GM12874 (cell line): Measurements from ENCODE around the gene B4GALT3.

Experiments
- CTCF ChIP-seq: IDR thresholded peaks from 2 replicates; pipeline ENCODE4 v1.5.1; 2011; ENCODE audit warnings: low read depth, mild to moderate bottlenecking, control low read depth, low read length, moderate library complexity; ENCODE audit not compliant: insufficient read depth

The B4GALT3 gene

GRCh38 chr1:161196111-161196510 lies 18.8 kb upstream of the B4GALT3 start:
- no peak for TF ChIP-seq CTCF

GRCh38 chr1:161195171-161195570 lies 17.9 kb upstream of the B4GALT3 start:
- TF ChIP-seq CTCF, result no peak

GRCh38 chr1:161193561-161194235 lies 16.4 kb upstream of the B4GALT3 start:
- TF ChIP-seq CTCF, result no peak

- peak; percentile 92 for TF ChIP-seq CTCF
Observed at GRCh38 chr1:161192476-161193465, 15.5 kb upstream of the B4GALT3 start.

GRCh38 chr1:161191971-161192370 lies 14.7 kb upstream of the B4GALT3 start:
- TF ChIP-seq CTCF, result no peak

- TF ChIP-seq CTCF, result no peak
Observed at GRCh38 chr1:161190962-161191521, 13.7 kb upstream of the B4GALT3 start.

GRCh38 chr1:161189036-161189435 lies 11.7 kb upstream of the B4GALT3 start:
- no peak for TF ChIP-seq CTCF
